T follicular helper cell (primary cell): ENCODE measurements around the gene OSBPL10.
"Not testable (repeated sequence)": the region's sequence is repeated elsewhere in the genome, so short reads cannot be mapped to it uniquely, and the experiment has no call there.

ENCODE experiments used
- DNase-seq: peaks from one replicate; pipeline ENCODE4 v3.0.0-alpha.2; 2020; ENCODE audit warnings: low read depth

Gene OSBPL10

GRCh38 chr3:31993843-31994242 lies 12.8 kb upstream of the OSBPL10 start:
- DNase-seq, result no peak

GRCh38 chr3:31992995-31993394 lies 11.9 kb upstream of the OSBPL10 start:
- not testable (repeated sequence) for DNase-seq

- DNase-seq, result no peak
Measured at GRCh38 chr3:31988271-31988670, 7.2 kb upstream of the OSBPL10 start.

- DNase-seq, result no peak
Measured at GRCh38 chr3:31985831-31986230, 4.8 kb upstream of the OSBPL10 start.

GRCh38 chr3:31984321-31984720 lies 3.3 kb upstream of the OSBPL10 start:
- no peak for DNase-seq

- DNase-seq, result peak; percentile 14
Measured at GRCh38 chr3:31980530-31981205, 394 bp downstream of the OSBPL10 start.

GRCh38 chr3:31979001-31979697 lies 1.9 kb downstream of the OSBPL10 start:
- no peak for DNase-seq

GRCh38 chr3:31978553-31978952 lies 2.5 kb downstream of the OSBPL10 start:
- no peak for DNase-seq

GRCh38 chr3:31977736-31978135 lies 3.3 kb downstream of the OSBPL10 start:
- DNase-seq, result no peak

GRCh38 chr3:31976302-31976701 lies 4.8 kb downstream of the OSBPL10 start:
- no peak for DNase-seq

GRCh38 chr3:31974964-31975363 lies 6.1 kb downstream of the OSBPL10 start:
- DNase-seq, result no peak

GRCh38 chr3:31974471-31974870 lies 6.6 kb downstream of the OSBPL10 start:
- DNase-seq, result no peak

- DNase-seq, result no peak
Measured at GRCh38 chr3:31973837-31974236, 7.2 kb downstream of the OSBPL10 start.

GRCh38 chr3:31973081-31973480 lies 8.0 kb downstream of the OSBPL10 start:
- no peak for DNase-seq

GRCh38 chr3:31971607-31972006 lies 9.5 kb downstream of the OSBPL10 start:
- no peak for DNase-seq

GRCh38 chr3:31968927-31969418 lies 12.1 kb downstream of the OSBPL10 start:
- DNase-seq, result no peak

GRCh38 chr3:31968369-31968926 lies 12.6 kb downstream of the OSBPL10 start:
- no peak for DNase-seq

GRCh38 chr3:31967592-31967991 lies 13.5 kb downstream of the OSBPL10 start:
- no peak for DNase-seq

GRCh38 chr3:31966978-31967591 lies 14.0 kb downstream of the OSBPL10 start:
- no peak for DNase-seq

GRCh38 chr3:31962801-31963205 lies 18.3 kb downstream of the OSBPL10 start:
- no peak for DNase-seq

- DNase-seq, result no peak
Measured at GRCh38 chr3:31960793-31961431, 20.1 kb downstream of the OSBPL10 start.
